Parathyroid adenoma (tissue), 2 donors: Measurements from ENCODE around the gene NEGR1.

Experiments
- H2AFZ ChIP-seq: fragments of 300-600 bp; sonication (generic); one replicate; pipeline ENCODE4 v1.7.0; 2017; ENCODE audit warnings: antibody characterized with exemption, mild to moderate bottlenecking
- H3K27ac ChIP-seq: fragments of 300-600 bp; sonication (generic); one replicate; pipeline ENCODE4 v1.7.0; 2017
- H3K27me3 ChIP-seq: fragments of 300-600 bp; sonication (generic); one replicate; pipeline ENCODE4 v1.7.0; 2017; ENCODE audit warnings: low read length; ENCODE audit not compliant: control insufficient read depth, insufficient read depth
- H3K36me3 ChIP-seq: fragments of 300-600 bp; sonication (generic); one replicate; pipeline ENCODE4 v1.7.0; 2017; ENCODE audit warnings: low read length; ENCODE audit not compliant: control insufficient read depth, insufficient read depth
- H3K4me1 ChIP-seq: fragments of 300-600 bp; sonication (generic); one replicate; pipeline ENCODE4 v1.7.0; 2017; ENCODE audit warnings: control low read depth
- H3K4me2 ChIP-seq: fragments of 300-600 bp; sonication (generic); one replicate; pipeline ENCODE4 v1.7.0; 2017; ENCODE audit warnings: low read length
- H3K4me3 ChIP-seq: fragments of 300-600 bp; sonication (generic); one replicate; pipeline ENCODE4 v1.7.0; 2017; ENCODE audit warnings: low read depth, low read length
- H3K79me2 ChIP-seq: fragments of 300-600 bp; sonication (generic); one replicate; pipeline ENCODE4 v1.7.0; 2017; ENCODE audit warnings: control low read depth
- H3K9ac ChIP-seq: fragments of 300-600 bp; sonication (generic); one replicate; pipeline ENCODE4 v1.7.0; 2017; ENCODE audit warnings: mild to moderate bottlenecking
- H3K9me3 ChIP-seq: fragments of 300-600 bp; sonication (generic); one replicate; pipeline ENCODE4 v1.7.0; 2017; ENCODE audit warnings: low read length; ENCODE audit not compliant: control insufficient read depth
- TF ChIP-seq, protein P1 (sequence below): fragments of 300-600 bp; sonication (generic); IDR thresholded peaks from one replicate; pipeline ENCODE4 v1.7.0; 2017; ENCODE audit warnings: antibody characterized with exemption, mild to moderate bottlenecking
- donor health status: primary hyperparathyroidism.

NEGR1 gene

DNA sequence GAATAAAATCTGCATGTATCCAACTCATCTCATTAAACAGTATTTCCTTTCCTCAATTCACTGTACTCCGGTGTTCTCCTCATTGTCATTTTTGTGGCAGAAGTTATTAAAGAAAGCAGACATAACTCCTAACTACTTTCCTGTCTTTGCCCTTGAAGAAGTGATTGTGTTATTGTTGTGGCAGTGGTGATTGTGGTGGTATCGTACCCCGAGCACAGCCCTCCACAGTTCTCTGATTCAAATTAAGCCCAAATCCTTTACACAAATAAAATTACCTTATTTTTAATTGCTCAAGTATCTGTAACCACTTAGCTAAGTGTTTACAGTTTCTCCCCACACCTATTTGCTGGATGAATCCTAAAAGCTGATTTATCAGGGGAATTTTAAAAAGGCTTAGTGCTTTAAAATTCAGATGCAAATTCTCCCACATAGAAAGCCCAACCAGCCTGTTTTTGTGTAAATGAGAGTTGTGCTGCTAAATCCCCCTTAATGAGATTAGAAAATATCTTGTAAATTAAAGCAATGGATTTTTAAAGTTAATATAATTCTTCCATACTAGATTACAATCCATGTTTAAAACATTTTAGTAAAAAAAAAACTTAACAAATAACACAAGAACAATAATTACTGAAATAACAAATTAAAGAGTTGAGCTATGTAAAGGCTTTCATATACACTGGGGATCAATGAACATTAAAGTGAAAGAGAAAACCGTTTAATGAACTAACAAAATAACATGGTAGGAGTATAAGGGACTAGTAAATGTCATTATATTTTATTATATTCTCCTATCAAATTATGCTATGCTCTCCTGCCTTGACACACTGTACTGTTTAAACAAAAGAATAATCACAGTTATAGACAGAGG is 259.0 kb downstream of the NEGR1 start:
- Histone ChIP-seq H3K27ac (no peak overlapping the region), H3K9me3 (no peaks in the 10 kb centered on the region), H3K4me2 (no peak overlapping the region), H3K27me3 (no peaks in the 10 kb centered on the region), H3K9ac (no peak overlapping the region), H3K4me3 (no peak overlapping the region), H3K79me2 (no peaks in the 10 kb centered on the region), H3K4me1 (no peaks in the 10 kb centered on the region), H2AFZ (no peak overlapping the region), H3K36me3 (no peaks in the 10 kb centered on the region)
- TF ChIP-seq, protein P1, sequence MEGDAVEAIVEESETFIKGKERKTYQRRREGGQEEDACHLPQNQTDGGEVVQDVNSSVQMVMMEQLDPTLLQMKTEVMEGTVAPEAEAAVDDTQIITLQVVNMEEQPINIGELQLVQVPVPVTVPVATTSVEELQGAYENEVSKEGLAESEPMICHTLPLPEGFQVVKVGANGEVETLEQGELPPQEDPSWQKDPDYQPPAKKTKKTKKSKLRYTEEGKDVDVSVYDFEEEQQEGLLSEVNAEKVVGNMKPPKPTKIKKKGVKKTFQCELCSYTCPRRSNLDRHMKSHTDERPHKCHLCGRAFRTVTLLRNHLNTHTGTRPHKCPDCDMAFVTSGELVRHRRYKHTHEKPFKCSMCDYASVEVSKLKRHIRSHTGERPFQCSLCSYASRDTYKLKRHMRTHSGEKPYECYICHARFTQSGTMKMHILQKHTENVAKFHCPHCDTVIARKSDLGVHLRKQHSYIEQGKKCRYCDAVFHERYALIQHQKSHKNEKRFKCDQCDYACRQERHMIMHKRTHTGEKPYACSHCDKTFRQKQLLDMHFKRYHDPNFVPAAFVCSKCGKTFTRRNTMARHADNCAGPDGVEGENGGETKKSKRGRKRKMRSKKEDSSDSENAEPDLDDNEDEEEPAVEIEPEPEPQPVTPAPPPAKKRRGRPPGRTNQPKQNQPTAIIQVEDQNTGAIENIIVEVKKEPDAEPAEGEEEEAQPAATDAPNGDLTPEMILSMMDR = no peak

GRCh38 chr1:72018562-72018961 is 263.8 kb downstream of the NEGR1 start:
- TF ChIP-seq, protein P1 = no peak
- H3K36me3 ChIP-seq = no peaks in the 10 kb centered on the region
- no peak overlapping the region for H2AFZ ChIP-seq
- no peaks in the 10 kb centered on the region for H3K27me3 ChIP-seq
- H3K9me3 ChIP-seq = no peaks in the 10 kb centered on the region
- H3K4me3 ChIP-seq = no peak overlapping the region
- H3K9ac ChIP-seq = no peak overlapping the region
- H3K4me1 ChIP-seq = no peaks in the 10 kb centered on the region
- no peak overlapping the region for H3K27ac ChIP-seq
- no peaks in the 10 kb centered on the region for H3K79me2 ChIP-seq
- H3K4me2 ChIP-seq = no peak overlapping the region

DNA sequence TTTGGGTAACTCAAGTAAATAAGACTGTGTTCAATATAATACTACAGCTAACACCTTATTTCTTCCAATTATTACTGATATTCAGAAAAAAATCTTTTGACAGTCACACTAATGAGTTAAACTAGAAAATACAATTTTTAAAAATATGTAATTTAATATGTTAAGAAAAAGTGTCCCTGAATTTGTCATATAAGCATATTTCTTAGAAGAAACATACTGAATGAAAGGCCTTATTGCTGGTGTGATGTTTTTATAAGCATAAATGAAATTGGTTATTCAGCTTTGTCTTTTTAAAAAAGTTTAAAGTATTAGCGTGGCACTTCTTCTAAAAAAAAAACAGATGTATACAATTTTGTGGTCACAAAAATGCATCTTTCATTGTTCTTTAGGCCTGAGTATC is 267.3 kb downstream of the NEGR1 start:
- no peaks in the 10 kb centered on the region for H3K9me3 ChIP-seq

DNA sequence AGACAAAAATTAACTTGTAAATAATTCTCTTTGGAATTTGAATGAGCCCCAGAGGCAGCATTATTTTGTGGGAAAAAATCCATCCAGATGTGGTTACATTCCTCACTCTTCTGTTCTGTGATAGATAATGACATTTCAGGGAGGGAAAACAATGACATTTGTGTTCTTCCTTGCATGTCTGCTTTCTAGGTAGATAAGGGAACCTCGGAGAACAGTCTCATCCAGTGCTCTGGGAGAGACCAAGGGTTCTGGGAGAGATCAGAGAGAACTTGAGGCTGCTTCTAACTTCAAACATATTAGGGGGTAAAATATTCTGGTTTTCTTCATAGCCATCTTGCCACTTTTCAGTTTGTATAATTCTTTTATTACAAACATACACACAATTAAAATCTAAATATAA is 269.2 kb downstream of the NEGR1 start:
- Histone ChIP-seq H3K4me2 (no peak overlapping the region), H3K27me3 (no peaks in the 10 kb centered on the region)

More for the DNA sequence above, 267.3 kb downstream of the NEGR1 start:
- no peaks in the 10 kb centered on the region for H3K4me1 ChIP-seq
- no peaks in the 10 kb centered on the region for H3K27me3 ChIP-seq
- no peak overlapping the region for H3K9ac ChIP-seq
- H3K36me3 ChIP-seq = no peaks in the 10 kb centered on the region
- H3K27ac ChIP-seq = no peak overlapping the region
- H3K4me3 ChIP-seq = no peak overlapping the region
- TF ChIP-seq, protein P1 = no peak
- no peaks in the 10 kb centered on the region for H3K79me2 ChIP-seq
- H2AFZ ChIP-seq = no peak overlapping the region
- H3K4me2 ChIP-seq = no peak overlapping the region

More for the DNA sequence above, 269.2 kb downstream of the NEGR1 start:
- no peaks in the 10 kb centered on the region for H3K9me3 ChIP-seq
- TF ChIP-seq, protein P1 = no peak
- H3K36me3 ChIP-seq = no peaks in the 10 kb centered on the region
- H3K27ac ChIP-seq = no peak overlapping the region
- H3K4me3 ChIP-seq = no peak overlapping the region
- no peaks in the 10 kb centered on the region for H3K79me2 ChIP-seq
- H2AFZ ChIP-seq = no peak overlapping the region
- no peak overlapping the region for H3K9ac ChIP-seq
- H3K4me1 ChIP-seq = no peaks in the 10 kb centered on the region
